Osteocyte (in vitro differentiated cells): ENCODE results near the gene GRB10. TPM values are rescaled to one million over a fixed set of nuclear protein-coding genes. Genes with fewer than 3 reads are reported as not detected.

Experiments
- DNase-seq: peaks from one replicate; pipeline ENCODE4 v3.0.0; 2021; ENCODE audit warnings: mixed read lengths; ENCODE audit not compliant: unreplicated experiment; ENCODE audit errors: extremely low spot score
- H3K27ac Mint-ChIP-seq: one replicate; pipeline ENCODE4 v1.8.0; 2021; ENCODE audit warnings: mild to moderate bottlenecking, mixed read lengths; ENCODE audit not compliant: unreplicated experiment
- H3K27me3 Mint-ChIP-seq: one replicate; pipeline ENCODE4 v1.8.0; 2021; ENCODE audit warnings: mixed read lengths; ENCODE audit not compliant: unreplicated experiment
- H3K36me3 Mint-ChIP-seq: one replicate; pipeline ENCODE4 v1.8.0; 2021; ENCODE audit warnings: mixed read lengths; ENCODE audit not compliant: unreplicated experiment
- H3K4me1 Mint-ChIP-seq: one replicate; pipeline ENCODE4 v1.8.0; 2021; ENCODE audit warnings: mixed read lengths; ENCODE audit not compliant: unreplicated experiment
- H3K4me3 Mint-ChIP-seq: one replicate; pipeline ENCODE4 v1.8.0; 2021; ENCODE audit warnings: mild to moderate bottlenecking, moderate library complexity, mixed read lengths; ENCODE audit not compliant: unreplicated experiment
- H3K9me3 Mint-ChIP-seq: one replicate; pipeline ENCODE4 v1.8.0; 2021; ENCODE audit warnings: mixed read lengths; ENCODE audit not compliant: unreplicated experiment
- CTCF ChIP-seq: fragments of 200-600 bp; sonication (generic); IDR thresholded peaks from 2 replicates; pipeline ENCODE4 v1.5.0; 2021; ENCODE audit warnings: antibody characterized with exemption, mild to moderate bottlenecking, moderate library complexity
- total RNA-seq: library from RNA; stranded (reverse); gene quantifications from 2 replicates; pipeline ENCODE4 v1.2.1, GENCODE V29; 2021

The GRB10 gene
- total RNA-seq, 1 donor from 2014 or later, result 51.3 TPM

- no peak overlapping the region for H3K27ac Mint-ChIP-seq
- no peaks in the 10 kb centered on the region for H3K27me3 Mint-ChIP-seq
- H3K4me3 Mint-ChIP-seq, result no peak overlapping the region
- H3K4me1 Mint-ChIP-seq, result peaks cover 35% of the 10 kb centered on the region
- peaks cover 8% of the 10 kb centered on the region for H3K9me3 Mint-ChIP-seq
- H3K36me3 Mint-ChIP-seq, result peaks cover 2% of the 10 kb centered on the region
- TF ChIP-seq CTCF, result no peak
- DNase-seq, result no peak
These were observed 48.5 kb downstream of the GRB10 start for GRCh38 chr7:50734246-50734645.

- peaks cover 2% of the 10 kb centered on the region for H3K36me3 Mint-ChIP-seq
- H3K27ac Mint-ChIP-seq, result no peak overlapping the region
- H3K4me3 Mint-ChIP-seq, result no peak overlapping the region
- peaks cover 32% of the 10 kb centered on the region for H3K4me1 Mint-ChIP-seq
- H3K9me3 Mint-ChIP-seq, result peaks cover 8% of the 10 kb centered on the region
- TF ChIP-seq CTCF, result no peak
- no peaks in the 10 kb centered on the region for H3K27me3 Mint-ChIP-seq
- no peak for DNase-seq
These were observed 49.1 kb downstream of the GRB10 start for GRCh38 chr7:50733552-50733951.

GRCh38 chr7:50731703-50732582 lies 50.8 kb downstream of the GRB10 start:
- H3K9me3 Mint-ChIP-seq, result peaks cover 8% of the 10 kb centered on the region
- no peak overlapping the region for H3K4me3 Mint-ChIP-seq
- H3K27me3 Mint-ChIP-seq, result no peaks in the 10 kb centered on the region
- TF ChIP-seq CTCF, result no peak
- DNase-seq, result peak; percentile 70
- peaks cover 39% of the 10 kb centered on the region for H3K4me1 Mint-ChIP-seq
- H3K27ac Mint-ChIP-seq, result no peak overlapping the region
- peaks cover 4% of the 10 kb centered on the region for H3K36me3 Mint-ChIP-seq

- H3K9me3 Mint-ChIP-seq, result peaks cover 8% of the 10 kb centered on the region
- no peak overlapping the region for H3K27ac Mint-ChIP-seq
- peak; percentile 21 for DNase-seq
- H3K27me3 Mint-ChIP-seq, result no peaks in the 10 kb centered on the region
- H3K4me3 Mint-ChIP-seq, result no peak overlapping the region
- H3K36me3 Mint-ChIP-seq, result peaks cover 6% of the 10 kb centered on the region
- TF ChIP-seq CTCF, result no peak
- H3K4me1 Mint-ChIP-seq, result peaks cover 46% of the 10 kb centered on the region
These were observed 52.0 kb downstream of the GRB10 start for GRCh38 chr7:50730446-50731400.
